ENCODE results near the gene AZIN2.

DNA sequence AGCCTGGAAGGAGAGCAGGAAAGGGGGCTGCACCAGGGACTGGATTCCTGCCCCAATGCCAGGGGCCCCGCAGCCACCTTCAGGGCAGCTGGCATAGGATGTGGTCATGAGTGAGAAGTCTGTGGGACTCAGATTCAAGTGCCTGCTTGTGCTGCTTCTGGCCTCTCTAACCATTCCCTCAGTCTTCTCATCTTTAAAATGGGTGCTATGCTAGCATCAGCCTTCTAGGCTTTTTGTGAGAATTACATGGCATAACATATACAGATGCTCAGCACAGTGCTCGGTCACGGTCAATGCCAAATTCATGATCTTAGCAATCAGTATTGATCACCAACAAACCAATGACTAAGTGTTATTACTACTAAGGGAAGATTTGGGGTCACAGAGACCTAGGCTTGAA is 77.4 kb downstream of the AZIN2 start:
- TF ChIP-seq BHLHE40 (IDR thresholded peaks at IDR 0.05; ENCODE audit: borderline replicate concordance) (no peak), FOXM1 (IDR thresholded peaks at IDR 0.05; ENCODE audit: borderline replicate concordance) (no peak), SUZ12 (IDR thresholded peaks at IDR 0.05) (no peak), ARNT (IDR thresholded peaks at IDR 0.05) (no peak), SP1 (IDR thresholded peaks at IDR 0.05) (no peak), FOXA1 (IDR thresholded peaks at IDR 0.05) (no peak), HDGF (IDR thresholded peaks at IDR 0.05; ENCODE audit: borderline replicate concordance) (no peak), CTBP1 (IDR thresholded peaks at IDR 0.05; ENCODE audit: borderline replicate concordance) (no peak), L3MBTL2 (conservative IDR thresholded peaks at IDR 0.05) (no peak), ZNF384 (IDR thresholded peaks at IDR 0.05) (no peak), ELF4 (IDR thresholded peaks at IDR 0.05) (no peak), LEF1 (IDR thresholded peaks at IDR 0.05; ENCODE audit: borderline replicate concordance) (no peak), TARDBP (IDR thresholded peaks at IDR 0.05) (no peak)
- TF ChIP-seq, protein P1, sequence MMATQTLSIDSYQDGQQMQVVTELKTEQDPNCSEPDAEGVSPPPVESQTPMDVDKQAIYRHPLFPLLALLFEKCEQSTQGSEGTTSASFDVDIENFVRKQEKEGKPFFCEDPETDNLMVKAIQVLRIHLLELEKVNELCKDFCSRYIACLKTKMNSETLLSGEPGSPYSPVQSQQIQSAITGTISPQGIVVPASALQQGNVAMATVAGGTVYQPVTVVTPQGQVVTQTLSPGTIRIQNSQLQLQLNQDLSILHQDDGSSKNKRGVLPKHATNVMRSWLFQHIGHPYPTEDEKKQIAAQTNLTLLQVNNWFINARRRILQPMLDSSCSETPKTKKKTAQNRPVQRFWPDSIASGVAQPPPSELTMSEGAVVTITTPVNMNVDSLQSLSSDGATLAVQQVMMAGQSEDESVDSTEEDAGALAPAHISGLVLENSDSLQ (IDR thresholded peaks at IDR 0.05) = no peak
